ENCODE data around the gene TBX2. TPM values are rescaled to one million over a fixed set of nuclear protein-coding genes. Genes with fewer than 3 reads are reported as not detected.
"Not testable (repeated sequence)": the region's sequence is repeated elsewhere in the genome, so short reads cannot be mapped to it uniquely, and the experiment has no call there.

The TBX2 gene
- total RNA-seq, 4 donors from 2014 or later: 19.0 to 33.6 (median 22.8) TPM

GRCh38 chr17:61423967-61424649 is 24.5 kb downstream of the TBX2 start:
- peaks cover 50% of the 10 kb centered on the region for H3K27me3 ChIP-seq
- H3K27ac ChIP-seq: no peak overlapping the region
- H3K36me3 ChIP-seq: no peaks in the 10 kb centered on the region
- H3K9me3 ChIP-seq: no peaks in the 10 kb centered on the region
- H3K4me1 ChIP-seq: no peaks in the 10 kb centered on the region
- ATAC-seq: no peak
- WGBS, 2 donors (ENCODE audit: low coverage in 1 of 2): 80 to 84% methylated on average over 5 to 10 of the region's 10 CpGs
- H3K4me3 ChIP-seq: no peak overlapping the region
- TF ChIP-seq CTCF (IDR thresholded peaks at IDR 0.05) (no peak), EP300 (IDR thresholded peaks at IDR 0.05) (no peak), POLR2AphosphoS5 (IDR thresholded peaks at IDR 0.05) (no peak)

DNA sequence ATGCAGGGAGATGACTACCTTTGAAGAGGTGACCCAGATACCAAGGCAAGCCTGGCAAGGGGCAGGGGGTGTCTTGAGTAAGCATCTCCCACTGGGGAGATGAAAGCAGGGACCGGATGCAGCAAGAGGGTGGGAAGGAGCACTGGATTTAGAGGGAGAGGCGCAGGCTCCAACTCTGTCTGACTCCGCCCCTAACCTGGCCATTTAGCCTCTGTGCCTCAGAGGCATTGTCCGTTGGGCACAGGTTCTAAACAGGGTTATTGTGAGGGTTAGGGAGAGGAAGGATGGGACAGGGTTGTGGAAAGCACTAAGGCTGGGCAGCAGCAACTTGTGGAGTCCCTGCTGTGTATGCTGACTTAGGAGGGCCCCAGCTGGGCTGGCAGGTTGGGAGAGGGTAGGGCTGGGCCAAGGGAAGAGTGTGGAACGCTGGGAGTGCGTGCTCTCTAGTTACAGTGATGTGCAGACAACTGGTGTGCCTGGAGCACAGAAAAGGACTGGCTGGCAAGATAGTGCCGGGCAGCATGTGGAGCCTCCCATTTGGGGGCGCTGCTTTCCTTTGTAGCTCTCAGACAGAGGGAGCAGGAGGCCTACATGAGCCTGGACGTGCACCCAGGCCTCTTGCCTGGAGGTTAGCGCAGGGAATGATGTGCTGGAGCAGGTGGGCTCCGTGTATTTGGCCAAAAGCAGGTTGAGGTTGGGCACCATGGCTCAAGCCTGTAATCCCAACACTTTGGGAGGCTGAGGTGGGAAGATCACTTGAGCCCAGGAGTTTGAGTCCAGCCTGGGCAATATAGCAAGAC is 26.2 kb downstream of the TBX2 start:
- Histone ChIP-seq H3K4me1 (no peaks in the 10 kb centered on the region), H3K36me3 (no peaks in the 10 kb centered on the region), H3K4me3 (no peak overlapping the region), H3K27me3 (peaks cover 50% of the 10 kb centered on the region), H3K27ac (no peak overlapping the region), H3K9me3 (no peaks in the 10 kb centered on the region)
- no peak for ATAC-seq
- 73% methylated on average over 6 of the region's 11 CpGs; no CpG with 5 or more reads in 1 of the 2 donors for WGBS, 2 donors (ENCODE audit: low coverage in 1 of 2)
- TF ChIP-seq POLR2AphosphoS5 (IDR thresholded peaks at IDR 0.05) (no peak), POLR2A (IDR thresholded peaks at IDR 0.05) (no peak), CTCF (IDR thresholded peaks at IDR 0.05) (no peak), EP300 (IDR thresholded peaks at IDR 0.05) (no peak)

GRCh38 chr17:61426482-61427304 is 27.1 kb downstream of the TBX2 start:
- Histone ChIP-seq H3K27me3 (peaks cover 44% of the 10 kb centered on the region), H3K4me1 (no peaks in the 10 kb centered on the region), H3K9me3 (no peaks in the 10 kb centered on the region), H3K4me3 (no peak overlapping the region), H3K27ac (no peak overlapping the region), H3K36me3 (no peaks in the 10 kb centered on the region)
- TF ChIP-seq EP300 (IDR thresholded peaks at IDR 0.05): no peak
- TF ChIP-seq POLR2A (IDR thresholded peaks at IDR 0.05): no peak
- TF ChIP-seq POLR2AphosphoS5 (IDR thresholded peaks at IDR 0.05): no peak
- no peak for TF ChIP-seq CTCF (IDR thresholded peaks at IDR 0.05)
- ATAC-seq: no peak
- WGBS, 2 donors (ENCODE audit: low coverage in 1 of 2): 80 to 94% methylated on average over 7 to 10 of the region's 10 CpGs

- Histone ChIP-seq H3K4me1 (no peaks in the 10 kb centered on the region), H3K27ac (no peak overlapping the region), H3K4me3 (no peak overlapping the region), H3K27me3 (peaks cover 38% of the 10 kb centered on the region), H3K36me3 (no peaks in the 10 kb centered on the region), H3K9me3 (no peaks in the 10 kb centered on the region)
- no peak for ATAC-seq
- TF ChIP-seq EP300 (IDR thresholded peaks at IDR 0.05) (no peak), POLR2A (IDR thresholded peaks at IDR 0.05) (no peak)
These were observed 27.9 kb downstream of the TBX2 start for GRCh38 chr17:61427567-61427966.

DNA sequence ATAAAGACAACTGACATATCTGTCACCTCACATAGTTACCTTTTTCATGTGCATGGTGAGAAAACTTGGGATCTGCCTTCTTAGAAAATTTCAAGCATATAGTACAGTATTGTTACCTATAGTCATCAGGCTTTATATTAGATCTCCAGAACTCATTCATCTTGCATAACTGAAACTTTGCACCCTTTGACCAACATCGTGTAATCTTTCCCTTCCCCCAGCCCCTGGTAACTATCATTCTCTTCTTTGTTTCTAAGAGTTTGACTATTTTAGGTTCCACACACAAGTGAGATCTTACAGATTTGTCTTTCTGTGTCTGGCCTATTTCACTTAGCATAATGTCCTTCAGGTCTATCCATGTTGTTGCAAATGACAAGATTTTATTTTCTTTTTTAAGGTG is 29.6 kb downstream of the TBX2 start:
- Histone ChIP-seq H3K36me3 (no peaks in the 10 kb centered on the region), H3K27ac (no peak overlapping the region), H3K27me3 (peaks cover 21% of the 10 kb centered on the region), H3K4me3 (no peak overlapping the region), H3K9me3 (no peaks in the 10 kb centered on the region), H3K4me1 (no peaks in the 10 kb centered on the region)
- TF ChIP-seq CTCF (IDR thresholded peaks at IDR 0.05) (no peak), EP300 (IDR thresholded peaks at IDR 0.05) (no peak), POLR2AphosphoS5 (IDR thresholded peaks at IDR 0.05) (no peak)
- ATAC-seq: no peak
- WGBS, 2 donors (ENCODE audit: low coverage in 1 of 2): 29 to 47% methylated on average over 1 of the region's 1 CpG

DNA sequence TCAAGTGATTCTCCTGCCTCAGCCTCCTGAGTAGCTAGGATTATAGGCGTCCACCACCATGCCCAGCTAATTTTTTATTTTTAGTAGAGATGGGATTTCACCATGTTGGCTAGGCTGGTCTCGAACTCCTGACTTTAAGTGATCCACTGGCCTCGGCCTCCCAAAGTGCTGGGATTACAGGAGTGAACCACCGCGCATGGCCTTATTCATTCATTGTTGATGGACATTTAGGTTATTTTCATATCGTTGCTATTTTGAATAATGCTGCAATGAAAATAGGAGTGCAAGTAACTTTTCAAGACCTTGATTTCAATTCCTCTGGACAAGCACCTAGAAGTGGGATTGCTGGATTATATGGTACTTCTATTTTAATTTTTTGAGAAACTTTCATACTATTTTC is 30.2 kb downstream of the TBX2 start:
- not testable (repeated sequence) for ATAC-seq, H3K36me3 ChIP-seq, H3K27ac ChIP-seq, H3K4me3 ChIP-seq, H3K4me1 ChIP-seq, H3K9me3 ChIP-seq
- WGBS, 2 donors (ENCODE audit: low coverage in 1 of 2): 89 to 95% methylated on average over 6 of the region's 6 CpGs
- H3K27me3 ChIP-seq: peaks cover 16% of the 10 kb centered on the region
